Psoas muscle (tissue), 8 donors: ENCODE results near the gene NOS1AP. TPM values are rescaled to one million over a fixed set of nuclear protein-coding genes. Genes with fewer than 3 reads are reported as not detected.

Experiments
- ATAC-seq, 4 donors: fragments of 200-7000 bp; cut with Tn5 transposase; one replicate each; pipeline ENCODE4 v1.9.1; 2020; ENCODE audit warnings: moderate library complexity in 3 of 4, mild to moderate bottlenecking in 2 of 4
- DNase-seq, 2 donors: peaks; one replicate each; pipeline ENCODE4 v3.0.0-alpha.2; 2020
- H3K27ac ChIP-seq: fragments of 200-600 bp; one replicate; pipeline ENCODE4 v1.8.0; 2022
- H3K27me3 ChIP-seq, 3 donors: fragments of 200-600 bp in 1 of 3; one replicate each; pipeline versions ENCODE4 v1.6.1 to v1.8.0; 2013 to 2022; ENCODE audit warnings: low read length in 2 of 3, mild to moderate bottlenecking in 2 of 3, moderate library complexity in 1 of 3; ENCODE audit not compliant: insufficient read depth in 3 of 3
- H3K36me3 ChIP-seq, 2 donors: fragments of 200-600 bp in 1 of 2; one replicate each; pipeline versions ENCODE4 v1.6.1 to v1.8.0; 2013 to 2022; ENCODE audit warnings: low read depth in 1 of 2, mild to moderate bottlenecking in 1 of 2, moderate library complexity in 1 of 2; ENCODE audit not compliant: insufficient read depth in 1 of 2
- H3K4me1 ChIP-seq: fragments of 200-600 bp; one replicate; pipeline ENCODE4 v1.8.0; 2022
- H3K4me3 ChIP-seq: fragments of 200-600 bp; one replicate; pipeline ENCODE4 v1.8.0; 2022; ENCODE audit warnings: mild to moderate bottlenecking
- H3K9me3 ChIP-seq: fragments of 200-600 bp; one replicate; pipeline ENCODE4 v1.8.0; 2022
- WGBS, 3 donors: extraction: QIAGEN DNeasy Blood & Tissue Kit; methylation state at CpG; one replicate each; pipeline versions ENCODE4 v1.1.6 to v1.1.7; 2013; 5-methylcytosine and 5-hydroxymethylcytosine counted together
- intact Hi-C, 2 donors: fragments of 100-400 bp; cut with DNase I; formaldehyde crosslinking; loops; one replicate each; pipeline versions ENCODE4 v1.11.0 to v1.14.2; 2022
- polyA plus RNA-seq, 3 donors: library from polyadenylated mRNA; stranded (reverse); fragments of 200-250 nt; gene quantifications; one replicate each; pipeline ENCODE4 v1.2.3, GENCODE V29; 2013
- total RNA-seq, 4 donors: library from RNA; stranded (reverse); fragmentation: NEBNext Ultra II Directional in 2 of 4; extraction: Animal tissue kit (Norgen Biotek cat#: 25700) in 2 of 4; gene quantifications; one replicate each; pipeline versions ENCODE4 v1.2.1 to v1.2.4, GENCODE V29; 2021 to 2023
- TF ChIP-seq, protein P1 (sequence below): fragments of 200-600 bp; IDR thresholded peaks from one replicate; pipeline ENCODE4 v1.8.0; 2022; ENCODE audit warnings: antibody characterized with exemption
- donor health status: healthy with polysubstance abuse.
- donor health status: DM: no; HTN: no; CAD: no; lungs with moderate emphysema.
- donor health status: Bipolar disorder and iron deficiency.
- donor health status: healthy.
- donor health status: DM: yes; HTN: yes; CAD: no.
- donor health status: DM: no; HTN: no; CAD: no.
- donor health status: DM: no; HTN: no; CAD: no.
- donor health status: DM: yes; HTN: yes; CAD: no.

The NOS1AP gene
- total and polyA plus RNA-seq, 7 donors = 0.10 to 0.76 (median 0.18) TPM

DNA sequence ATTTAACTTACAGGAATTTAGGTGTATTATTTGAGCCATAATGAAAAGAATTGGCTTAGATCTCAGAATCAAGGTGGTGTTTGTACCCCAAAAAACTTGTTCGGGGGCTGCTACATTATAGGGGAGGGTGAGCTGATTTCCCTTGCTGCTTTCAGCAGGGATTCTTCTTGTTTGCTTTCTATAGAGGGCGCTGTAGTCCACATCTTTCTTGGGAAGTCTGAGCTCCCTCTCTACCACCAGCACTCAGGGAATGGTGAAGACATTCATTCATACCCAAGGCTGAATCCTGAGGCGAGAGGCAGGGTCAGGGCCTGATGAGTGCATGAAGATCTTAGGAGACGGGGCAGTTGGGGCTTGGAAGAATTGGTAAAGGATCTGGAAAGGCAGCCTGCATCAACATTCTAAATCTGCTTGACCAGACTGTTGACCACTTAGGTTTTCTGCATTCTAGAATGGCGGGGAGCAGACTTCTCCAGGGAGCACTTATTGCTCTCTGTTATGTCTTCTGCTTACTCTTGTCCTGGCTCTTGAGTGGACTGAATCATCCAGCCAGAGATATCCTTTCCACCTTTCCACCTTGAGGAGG is 288.3 kb downstream of the NOS1AP start:
- Histone ChIP-seq H3K9me3 (no peaks in the 10 kb centered on the region), H3K4me3 (no peak overlapping the region), H3K27me3 (no peaks in the 10 kb centered on the region), H3K36me3 (no peaks in the 10 kb centered on the region), H3K4me1 (no peaks in the 10 kb centered on the region), H3K27ac (no peak overlapping the region)
- 52 to 64% (median 54%) methylated on average over 5 of the region's 5 CpGs for whole genome bisulfite sequencing, 3 donors
- intact Hi-C loops = no loop called here
- ATAC-seq (no peak), DNase-seq (no peak)
- TF ChIP-seq, protein P1, sequence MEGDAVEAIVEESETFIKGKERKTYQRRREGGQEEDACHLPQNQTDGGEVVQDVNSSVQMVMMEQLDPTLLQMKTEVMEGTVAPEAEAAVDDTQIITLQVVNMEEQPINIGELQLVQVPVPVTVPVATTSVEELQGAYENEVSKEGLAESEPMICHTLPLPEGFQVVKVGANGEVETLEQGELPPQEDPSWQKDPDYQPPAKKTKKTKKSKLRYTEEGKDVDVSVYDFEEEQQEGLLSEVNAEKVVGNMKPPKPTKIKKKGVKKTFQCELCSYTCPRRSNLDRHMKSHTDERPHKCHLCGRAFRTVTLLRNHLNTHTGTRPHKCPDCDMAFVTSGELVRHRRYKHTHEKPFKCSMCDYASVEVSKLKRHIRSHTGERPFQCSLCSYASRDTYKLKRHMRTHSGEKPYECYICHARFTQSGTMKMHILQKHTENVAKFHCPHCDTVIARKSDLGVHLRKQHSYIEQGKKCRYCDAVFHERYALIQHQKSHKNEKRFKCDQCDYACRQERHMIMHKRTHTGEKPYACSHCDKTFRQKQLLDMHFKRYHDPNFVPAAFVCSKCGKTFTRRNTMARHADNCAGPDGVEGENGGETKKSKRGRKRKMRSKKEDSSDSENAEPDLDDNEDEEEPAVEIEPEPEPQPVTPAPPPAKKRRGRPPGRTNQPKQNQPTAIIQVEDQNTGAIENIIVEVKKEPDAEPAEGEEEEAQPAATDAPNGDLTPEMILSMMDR = peak; percentile 28

DNA sequence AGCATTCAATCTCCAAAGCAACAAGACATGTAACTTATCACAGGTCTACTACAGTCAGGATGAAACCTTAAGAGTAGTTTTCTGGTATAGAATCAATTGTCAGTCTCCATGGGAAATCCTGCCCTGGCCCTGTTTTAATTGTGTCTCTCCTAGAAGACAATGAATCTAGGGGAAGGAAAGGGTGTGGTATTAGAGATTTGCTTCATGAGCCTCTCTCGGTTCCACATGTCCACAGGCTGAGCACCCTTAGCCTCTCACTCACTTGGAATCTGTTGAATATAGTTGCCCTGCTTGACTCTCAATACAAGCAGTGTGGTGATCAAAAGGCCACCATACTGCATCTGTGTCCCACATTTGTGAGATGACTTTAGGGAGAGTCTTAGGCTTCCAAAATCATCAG is 289.4 kb downstream of the NOS1AP start:
- 57 to 74% (median 57%) methylated on average over 1 of the region's 1 CpG for WGBS, 3 donors
- Histone ChIP-seq H3K27ac (no peak overlapping the region), H3K27me3 (no peaks in the 10 kb centered on the region), H3K9me3 (no peaks in the 10 kb centered on the region), H3K4me1 (no peaks in the 10 kb centered on the region), H3K36me3 (no peaks in the 10 kb centered on the region), H3K4me3 (no peak overlapping the region)
- TF ChIP-seq, protein P1 = no peak
- no peak for DNase-seq
- intact Hi-C loops = no loop called here
- ATAC-seq = no peak

DNA sequence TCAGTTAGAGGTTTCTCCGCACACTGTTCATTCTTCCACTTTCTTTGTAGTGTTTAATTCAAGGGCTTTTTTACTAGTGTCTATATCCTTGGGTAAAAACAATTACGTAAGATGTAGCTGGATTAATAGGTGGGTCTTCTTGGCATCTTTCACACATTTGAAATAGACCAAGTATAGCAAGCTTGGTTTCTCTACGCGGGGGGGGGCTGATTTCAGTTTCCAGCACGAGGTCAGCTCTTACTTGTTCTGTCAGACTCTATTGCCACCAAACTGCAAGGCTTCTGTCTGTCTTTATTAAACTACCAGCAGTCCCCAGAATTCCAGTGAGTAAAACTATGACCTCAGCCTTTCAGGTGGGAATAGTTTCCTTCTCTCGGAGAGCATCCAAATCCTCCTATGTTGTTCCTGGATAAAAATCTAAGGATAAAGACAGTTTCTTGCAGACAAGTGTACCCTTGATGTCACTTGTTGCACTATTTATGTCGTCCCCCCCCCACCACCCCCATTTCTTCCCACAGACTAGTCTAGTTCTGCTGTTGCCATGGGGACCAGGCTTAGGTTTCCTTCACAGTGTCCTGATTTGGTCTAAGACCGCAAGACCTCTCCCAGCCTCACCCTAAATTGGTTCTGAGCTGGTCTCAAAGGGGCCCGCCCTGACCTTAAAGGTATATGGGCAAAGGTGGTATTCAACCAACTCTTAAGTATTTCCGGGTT is 290.2 kb downstream of the NOS1AP start:
- 78 to 85% (median 84%) methylated on average over 10 of the region's 10 CpGs for WGBS, 3 donors
- H3K4me1 ChIP-seq = no peaks in the 10 kb centered on the region
- no peak overlapping the region for H3K4me3 ChIP-seq
- DNase-seq (no peak), ATAC-seq (no peak)
- intact Hi-C loops = no loop called here
- H3K27ac ChIP-seq = no peak overlapping the region
- no peaks in the 10 kb centered on the region for H3K27me3 ChIP-seq
- TF ChIP-seq, protein P1 = no peak
- H3K9me3 ChIP-seq = no peaks in the 10 kb centered on the region
- no peaks in the 10 kb centered on the region for H3K36me3 ChIP-seq

DNA sequence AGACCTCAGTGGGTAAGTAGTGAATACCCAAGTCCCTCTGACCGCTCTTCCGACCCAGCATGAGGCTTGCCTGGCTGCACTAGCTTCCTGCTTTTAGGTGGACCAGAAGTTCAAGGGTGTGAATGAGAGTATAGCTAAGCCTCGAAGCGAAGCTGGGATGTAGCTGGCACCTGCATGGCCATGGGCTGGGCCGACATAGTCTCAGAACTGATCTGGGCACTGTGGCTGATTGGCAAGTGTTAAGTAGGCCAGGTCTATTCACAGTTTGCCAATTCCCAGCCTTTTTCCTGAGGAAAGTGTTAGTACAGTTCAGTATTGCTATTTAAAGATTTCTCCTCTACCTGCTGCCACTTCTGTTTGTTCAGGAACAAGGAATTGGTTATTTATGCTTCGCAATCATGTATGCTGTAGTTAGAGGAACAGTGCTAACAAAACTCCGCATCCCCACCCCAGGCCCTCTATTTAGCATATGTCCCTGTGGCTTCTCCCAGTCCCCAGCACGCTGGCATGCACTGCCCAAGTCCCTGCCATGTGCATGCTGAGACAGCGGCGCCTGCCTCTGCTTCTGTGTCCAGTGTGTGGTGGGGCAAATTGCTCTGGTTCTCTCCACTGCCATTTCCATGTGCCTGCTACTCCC is 290.9 kb downstream of the NOS1AP start:
- H3K27me3 ChIP-seq = no peaks in the 10 kb centered on the region
- DNase-seq (no peak), ATAC-seq (no peak)
- H3K4me1 ChIP-seq = no peaks in the 10 kb centered on the region
- H3K36me3 ChIP-seq = no peaks in the 10 kb centered on the region
- 90 to 95% (median 93%) methylated on average over 10 of the region's 10 CpGs for WGBS, 3 donors
- no peak overlapping the region for H3K27ac ChIP-seq
- H3K4me3 ChIP-seq = no peak overlapping the region
- intact Hi-C loops = no loop called here
- no peaks in the 10 kb centered on the region for H3K9me3 ChIP-seq
- TF ChIP-seq, protein P1 = no peak
